ENCODE results near the gene HDGFL3.
"Not testable (repeated sequence)": the region's sequence is repeated elsewhere in the genome, so short reads cannot be mapped to it uniquely, and the experiment has no call there.

Gene HDGFL3

DNA sequence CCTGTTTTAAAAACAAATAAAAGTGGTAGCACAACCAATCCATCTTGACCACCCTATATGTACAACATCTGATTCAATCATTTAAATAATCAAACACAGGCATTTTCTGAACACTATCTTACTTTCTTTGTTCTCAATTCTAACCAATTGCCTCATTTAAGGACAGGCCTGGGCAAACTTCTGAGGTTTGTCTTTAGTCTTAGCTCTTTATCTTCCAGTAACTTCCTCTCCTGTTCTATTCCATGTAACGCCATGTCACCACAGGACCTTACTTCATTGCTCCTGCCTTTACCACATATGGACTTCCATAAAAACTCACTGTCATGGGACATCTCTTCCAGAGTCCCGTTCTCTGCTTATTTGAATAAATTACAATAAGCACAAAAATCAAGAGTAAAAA, 14.9 kb downstream of the HDGFL3 start:
- DNase-seq = no peak

DNA sequence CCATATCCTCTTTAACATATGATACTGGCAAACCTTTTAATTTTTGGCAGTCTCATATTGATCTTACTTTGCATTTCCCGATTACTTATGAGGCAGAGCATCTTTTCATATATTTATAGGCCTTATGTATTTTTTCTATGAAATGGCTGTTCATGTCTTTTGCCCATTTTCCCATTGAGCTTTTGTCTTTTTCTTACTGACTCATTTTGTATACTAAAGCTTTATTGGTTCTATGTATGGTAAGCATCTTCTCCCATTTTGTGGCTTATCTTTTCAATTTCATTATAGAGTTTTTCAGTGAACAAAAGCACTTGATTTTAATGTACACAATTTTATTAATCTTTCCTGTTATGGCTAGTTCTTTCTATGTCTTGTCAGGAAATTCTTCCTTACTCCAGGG, 17.2 kb downstream of the HDGFL3 start:
- no peak for DNase-seq

DNA sequence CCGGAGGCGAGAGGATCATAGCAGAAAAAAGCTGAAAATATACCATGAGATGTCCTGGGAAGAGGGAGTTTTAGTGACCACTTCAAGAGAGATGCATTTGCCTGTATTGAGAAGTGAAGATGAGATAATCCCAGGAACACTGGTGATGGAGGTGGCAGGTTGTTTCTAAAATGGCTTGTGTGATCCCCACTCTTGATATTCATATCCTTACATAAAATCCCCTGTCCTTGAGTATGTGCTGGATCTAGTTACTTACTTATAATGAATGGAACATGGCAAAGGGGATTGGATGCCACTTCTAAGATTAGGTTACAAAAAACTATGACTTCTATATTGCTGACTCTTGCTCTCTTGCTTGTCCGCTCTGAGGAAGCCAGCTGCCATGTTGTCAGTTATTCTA, 22.1 kb downstream of the HDGFL3 start:
- no peak for DNase-seq

DNA sequence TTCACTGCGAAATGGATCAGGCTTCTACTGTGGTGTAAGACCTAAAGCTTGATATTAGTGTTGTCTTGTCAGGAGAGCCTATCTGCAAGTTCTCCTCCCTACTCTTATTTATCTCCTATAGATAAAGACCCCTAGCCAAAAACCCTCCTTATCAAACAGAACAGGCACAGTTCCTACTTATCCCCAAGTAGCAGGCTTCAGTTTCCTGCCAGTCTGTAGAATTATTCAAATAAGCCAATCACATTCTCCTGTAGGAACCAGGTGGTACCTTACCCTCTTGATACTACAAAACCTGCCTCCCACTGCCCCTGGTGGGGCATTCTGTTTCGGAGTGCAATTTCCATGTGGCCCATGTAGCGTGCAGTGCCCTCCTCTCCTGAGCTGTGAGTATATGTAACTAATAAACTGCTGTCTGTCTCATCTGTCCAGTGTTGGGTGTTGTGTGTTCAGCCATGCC, 28.7 kb downstream of the HDGFL3 start:
- DNase-seq = no peak

GRCh38 chr15:83178390-83178789, 29.2 kb downstream of the HDGFL3 start:
- no peak for DNase-seq

- no peak for DNase-seq
Measured at GRCh38 chr15:83174891-83175290, 32.7 kb downstream of the HDGFL3 start.

DNA sequence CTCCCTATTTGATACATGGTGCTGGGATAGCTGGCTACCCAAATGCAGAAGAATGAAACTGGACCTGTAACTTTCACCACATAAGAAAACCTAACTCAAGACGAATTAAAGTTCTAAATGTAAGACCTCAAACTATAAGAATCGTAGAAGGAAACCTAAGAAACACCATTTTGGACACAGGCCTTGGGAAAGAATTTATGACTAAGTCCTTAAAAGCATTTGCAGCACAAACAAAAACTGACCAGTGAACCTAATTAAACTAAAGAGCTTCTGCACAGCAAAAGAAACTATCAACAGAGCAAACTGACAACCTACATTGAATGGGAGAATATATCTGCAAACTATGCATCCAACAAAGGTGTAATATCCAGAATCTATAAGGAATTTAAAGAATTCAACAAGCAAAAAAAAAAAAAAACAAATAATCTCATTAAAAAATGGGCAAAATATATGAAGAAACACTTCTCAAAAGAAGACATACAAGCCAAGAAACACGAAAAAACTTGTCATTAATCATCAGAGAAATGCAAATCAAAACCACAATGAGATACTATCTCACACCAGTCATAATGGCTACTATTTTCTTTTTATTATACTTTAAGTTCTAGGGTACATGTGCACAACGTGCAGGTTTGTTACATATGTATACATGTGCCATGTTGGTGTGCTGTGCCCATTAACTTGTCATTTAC, 37.0 kb downstream of the HDGFL3 start:
- no peak for DNase-seq

DNA sequence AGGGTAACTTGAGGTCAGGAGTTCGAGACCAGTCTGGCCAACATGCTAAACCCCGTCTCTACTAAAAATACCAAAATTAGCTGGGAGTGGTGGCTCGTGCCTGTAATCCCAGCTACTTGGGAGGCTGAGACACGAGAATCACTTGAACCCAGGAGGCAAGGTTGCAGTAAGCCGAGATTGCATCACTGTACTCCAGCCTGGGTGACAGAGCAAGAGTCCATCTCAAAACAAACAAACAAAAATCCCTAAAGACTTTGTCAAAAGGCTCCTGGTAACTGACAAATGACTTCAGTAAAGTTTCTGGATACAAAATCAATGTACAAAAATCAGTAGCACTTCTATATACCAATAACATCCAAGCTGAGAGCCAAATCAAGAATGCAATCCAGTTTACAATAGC, 38.0 kb downstream of the HDGFL3 start:
- not testable (repeated sequence) for DNase-seq

DNA sequence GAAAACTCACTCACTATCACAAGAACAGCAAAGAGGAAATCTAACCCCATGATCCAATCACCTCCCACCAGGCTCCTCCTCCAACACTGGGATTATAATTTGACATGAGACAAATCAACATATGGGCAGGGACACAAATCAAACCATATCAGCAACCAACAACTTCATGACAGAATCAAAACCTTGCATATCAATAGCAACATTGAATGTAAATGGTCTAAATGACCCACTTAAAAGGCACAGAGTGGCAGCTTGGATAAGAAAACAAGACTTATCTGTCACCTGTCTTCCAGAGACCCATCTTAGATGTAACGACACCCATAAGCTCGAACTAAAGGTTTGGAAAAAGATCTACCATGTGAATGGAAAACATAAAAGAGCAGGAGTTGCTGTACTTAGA, 40.8 kb downstream of the HDGFL3 start:
- no peak for DNase-seq

DNA sequence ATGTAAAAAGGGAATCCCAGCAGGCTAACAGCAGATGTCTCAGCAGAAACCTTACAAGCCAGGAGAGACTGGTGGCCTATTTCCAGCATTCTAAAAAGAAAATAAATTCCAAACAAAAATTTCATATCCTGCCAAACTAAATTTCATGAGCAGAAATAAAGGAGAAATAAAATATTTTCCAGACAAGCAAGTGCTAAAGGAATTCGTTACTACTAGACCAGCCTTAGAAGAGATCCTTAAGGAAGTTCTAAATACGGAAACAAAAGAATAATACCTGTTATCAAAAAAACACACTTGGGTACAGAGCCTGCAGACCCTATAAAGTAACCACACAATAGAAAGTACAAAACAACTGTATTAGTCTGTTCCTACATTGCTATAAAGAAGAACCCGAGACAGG, 41.4 kb downstream of the HDGFL3 start:
- DNase-seq = no peak

DNA sequence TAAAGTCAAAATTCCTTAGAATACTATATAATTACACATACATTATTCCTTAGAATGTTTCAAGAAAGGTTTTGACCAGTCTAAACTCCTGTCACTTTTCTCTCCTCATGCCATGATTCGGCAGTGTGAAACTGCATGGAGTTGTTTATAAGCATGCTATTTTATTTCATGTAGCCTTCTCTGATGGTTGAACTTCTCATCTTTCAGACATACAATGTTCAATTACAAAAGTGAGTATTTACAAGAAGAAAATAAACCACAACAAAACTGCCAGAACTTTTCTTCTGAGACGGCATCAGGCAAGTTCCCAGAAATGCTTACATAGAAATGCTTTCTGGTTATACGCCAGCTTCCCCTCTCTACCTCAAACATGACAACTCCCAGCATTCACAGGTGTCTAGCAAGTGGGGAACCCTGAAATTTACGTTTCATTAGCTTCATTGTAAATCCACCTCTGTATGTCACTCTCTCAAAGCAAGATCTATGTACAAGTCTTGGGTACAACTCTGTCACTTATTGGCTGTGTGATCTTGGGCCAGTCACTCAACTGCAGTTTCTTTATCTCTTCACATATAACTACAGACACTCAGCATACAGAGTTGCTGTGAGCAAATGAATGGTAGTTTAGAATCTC, 42.7 kb downstream of the HDGFL3 start:
- no peak for DNase-seq

GRCh38 chr15:83164111-83164770, 43.4 kb downstream of the HDGFL3 start:
- DNase-seq = no peak

DNA sequence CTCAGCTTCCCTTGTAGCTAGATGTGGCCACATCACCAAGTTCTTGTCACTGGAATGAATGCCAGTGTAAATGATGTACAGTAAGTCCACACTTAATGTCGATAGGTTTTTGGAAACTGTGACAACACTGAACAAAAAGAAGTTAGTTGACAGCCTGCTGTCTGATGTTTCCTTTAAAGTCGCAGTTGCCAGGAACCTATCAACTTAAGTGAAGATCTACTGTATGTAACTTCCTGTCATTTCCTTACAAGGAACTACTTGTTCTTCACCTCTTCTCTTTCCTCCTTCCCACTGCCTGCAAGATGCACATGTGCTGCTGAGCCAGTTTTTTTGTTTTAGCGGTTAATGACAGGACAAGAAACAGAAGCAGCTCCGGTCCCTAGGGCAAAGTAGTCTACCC, 44.6 kb downstream of the HDGFL3 start:
- no peak for DNase-seq

GRCh38 chr15:83160741-83161140, 46.9 kb downstream of the HDGFL3 start:
- no peak for DNase-seq

GRCh38 chr15:83158393-83158792, 49.2 kb downstream of the HDGFL3 start:
- no peak for DNase-seq

DNA sequence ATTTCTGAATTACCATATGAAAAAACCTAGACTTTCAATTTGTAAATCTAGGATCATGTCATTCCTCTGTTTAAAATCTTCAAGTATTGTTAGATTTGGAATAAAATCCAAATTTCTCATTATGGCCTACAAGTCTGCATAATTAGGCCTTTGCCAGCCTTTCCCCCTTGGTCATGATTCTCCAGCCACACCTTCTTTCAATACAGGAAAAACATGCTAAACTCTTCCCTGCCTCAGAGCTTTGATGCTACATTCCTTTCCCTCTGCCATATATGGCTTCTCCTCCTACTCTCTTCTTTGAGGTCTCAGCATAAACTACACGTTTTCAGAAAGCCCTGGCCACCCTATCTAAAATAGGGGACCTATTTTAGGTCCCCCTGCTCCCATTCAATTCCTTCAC, 51.7 kb downstream of the HDGFL3 start:
- no peak for DNase-seq

- no peak for DNase-seq
Measured at GRCh38 chr15:83153288-83153687, 54.3 kb downstream of the HDGFL3 start.

- DNase-seq = no peak
Measured at GRCh38 chr15:83144771-83145170, 62.9 kb downstream of the HDGFL3 start.

- not testable (repeated sequence) for DNase-seq
Measured at GRCh38 chr15:83142151-83142550, 65.5 kb downstream of the HDGFL3 start.

DNA sequence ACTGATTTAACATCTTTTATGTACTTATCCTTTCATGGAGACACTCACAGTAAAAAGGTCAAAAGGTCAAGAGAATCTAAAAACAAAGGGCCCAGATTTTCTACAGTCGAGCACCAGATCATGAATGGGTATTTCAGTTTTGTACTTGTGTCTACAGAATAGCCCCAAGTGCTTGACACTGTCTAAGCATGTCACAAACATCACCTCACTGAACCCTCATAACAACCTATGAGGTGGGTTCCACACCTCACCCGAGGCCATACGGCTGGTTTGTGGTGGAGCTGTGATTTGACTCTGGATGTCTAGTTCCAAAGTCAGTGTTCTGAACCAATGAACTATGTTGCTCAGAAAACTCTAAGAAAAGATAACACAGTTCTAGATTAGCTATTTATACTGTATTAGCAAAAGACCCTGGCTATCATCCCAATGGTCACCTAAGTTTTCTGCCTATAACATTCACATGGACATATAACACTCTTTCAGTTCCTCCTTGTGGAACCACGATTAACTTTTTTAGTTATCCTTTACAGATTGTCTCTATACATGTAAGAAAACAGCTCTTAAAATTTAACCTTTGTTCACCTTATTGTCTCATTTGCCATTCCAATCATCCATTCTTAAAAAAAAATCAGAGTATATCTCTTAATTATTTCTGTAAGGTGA, 74.6 kb downstream of the HDGFL3 start:
- no peak for DNase-seq

DNA sequence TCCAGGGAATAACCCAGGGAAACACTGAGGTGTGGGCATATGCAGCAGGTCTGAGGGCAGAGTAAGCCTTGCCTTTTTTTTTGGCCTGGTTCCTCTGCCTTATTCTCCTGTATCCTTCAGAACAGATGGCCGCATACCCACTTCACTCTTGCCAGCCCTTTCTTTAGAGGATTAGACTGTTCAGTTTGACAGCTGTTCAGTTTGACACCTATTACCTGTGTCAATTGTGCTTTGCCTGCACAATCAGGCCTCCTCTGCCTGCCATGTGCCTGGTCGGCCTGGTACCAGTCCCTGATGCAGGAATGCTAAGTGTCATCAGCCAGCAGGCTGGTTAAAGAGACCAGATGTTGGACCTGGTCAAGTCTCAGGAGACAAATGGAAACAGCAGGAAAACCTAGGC, 77.8 kb downstream of the HDGFL3 start:
- no peak for DNase-seq

DNA sequence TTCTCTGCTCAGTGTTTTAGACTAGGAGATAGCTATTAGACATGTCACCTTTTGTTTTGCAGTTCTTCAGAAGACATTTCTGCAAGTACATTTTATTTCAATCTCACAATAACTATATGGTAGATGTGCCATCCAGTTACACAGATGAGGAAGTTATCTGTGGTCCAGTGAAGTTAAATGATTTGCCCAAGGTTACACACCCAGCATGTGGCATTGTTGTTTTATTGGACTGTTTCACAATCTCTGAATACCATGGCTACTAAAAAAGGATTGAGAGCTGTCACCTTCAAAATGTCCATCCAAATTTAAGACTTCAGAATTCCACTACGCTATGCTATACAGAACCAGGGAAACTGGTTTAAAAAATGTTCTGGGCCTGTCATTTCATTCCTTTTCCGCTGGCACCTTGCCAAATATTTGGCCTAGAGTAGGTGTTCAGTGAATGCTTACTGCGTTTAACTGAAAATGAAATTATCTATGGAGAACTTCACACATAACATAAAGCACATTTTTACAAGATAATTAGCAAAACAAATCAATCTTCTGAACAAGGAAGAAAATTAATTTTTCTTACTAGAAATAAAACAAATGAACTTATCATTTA, 80.0 kb downstream of the HDGFL3 start:
- DNase-seq = no peak

DNA sequence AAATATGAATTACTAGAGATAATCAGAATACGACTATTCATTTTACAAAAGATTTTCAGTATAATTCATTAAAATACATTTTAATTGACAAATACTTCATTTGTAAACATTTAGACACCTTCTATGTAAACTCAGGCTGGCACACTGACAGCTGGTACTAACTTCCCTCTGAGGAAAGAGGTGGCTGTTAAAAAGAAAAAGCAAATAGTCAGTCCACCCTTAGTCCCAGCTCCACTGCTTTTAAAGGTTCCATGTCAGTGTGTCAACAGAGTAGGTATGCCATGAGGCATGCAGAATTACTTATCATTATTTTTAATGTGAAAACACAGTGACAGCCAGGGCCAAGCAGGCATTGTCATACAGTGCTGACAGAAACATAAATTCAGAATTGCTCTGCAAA, 84.1 kb downstream of the HDGFL3 start:
- DNase-seq = no peak
